ENCODE data around the gene PLET1. TPM values are rescaled to one million over a fixed set of nuclear protein-coding genes. Genes with fewer than 3 reads are reported as not detected.

PLET1 gene
- total and polyA plus RNA-seq, 2 of the 8 experiments (the other 6 are each of a cell fraction or from before 2014, with no cell fraction given): not detected

GRCh38 chr11:112238041-112238440, 22.6 kb downstream of the PLET1 start:
- Histone ChIP-seq H4K20me1 (replicated peaks in 1 of 2; ENCODE audit: control insufficient read depth in 1 of 2, insufficient read depth in 2 of 2, low read length in 2 of 2) (no peaks in the 10 kb centered on the region), H3K27ac (ENCODE audit: low read depth, low read length) (no peak overlapping the region), H3K23ac (ENCODE audit: insufficient read length) (no peak overlapping the region), H4K8ac (ENCODE audit: extremely low read depth, insufficient read depth, low read length) (no peak overlapping the region), H3K4ac (replicated peaks; ENCODE audit: insufficient read length, low read depth, low read length) (no peak overlapping the region), H2BK120ac (replicated peaks; ENCODE audit: low read depth, low read length) (no peak overlapping the region), H2AK5ac (ENCODE audit: low read depth, low read length) (no peak overlapping the region), H3K27me3 (replicated peaks in 1 of 4; ENCODE audit: control insufficient read depth in 3 of 4, extremely low read depth in 1 of 4, insufficient read depth in 3 of 4, low read length in 3 of 4) (no peaks in the 10 kb centered on the region), H3K9ac (replicated peaks in 1 of 4; ENCODE audit: extremely low read depth in 1 of 4, low read depth in 3 of 4, low read length in 3 of 4) (no peak overlapping the region), H3K79me1 (ENCODE audit: low read depth, low read length) (no peaks in the 10 kb centered on the region), H3K4me2 (ENCODE audit: insufficient read depth in 1 of 2, low read depth in 2 of 2, low read length in 2 of 2) (no peak overlapping the region), H2AFZ (ENCODE audit: low read length) (no peak overlapping the region), H2BK12ac (ENCODE audit: low read depth, low read length) (no peak overlapping the region), H2BK15ac (ENCODE audit: low read length) (no peak overlapping the region), H3K9me3 (ENCODE audit: insufficient read depth in 2 of 2, low read depth in 1 of 2, low read length in 1 of 2) (no peaks in the 10 kb centered on the region), H4K91ac (replicated peaks; ENCODE audit: insufficient read length, low read length) (no peak overlapping the region), H3K23me2 (ENCODE audit: low read depth, low read length) (no peaks in the 10 kb centered on the region), H4K5ac (ENCODE audit: insufficient read length, low read depth, low read length) (no peak overlapping the region), H3K14ac (ENCODE audit: insufficient read length) (no peak overlapping the region), H2BK20ac (ENCODE audit: low read length) (no peak overlapping the region), H3K4me1 (replicated peaks in 1 of 4; ENCODE audit: control insufficient read depth in 3 of 4, insufficient read depth in 4 of 4, low read length in 3 of 4) (no peaks in the 10 kb centered on the region), H3K79me2 (ENCODE audit: control insufficient read depth in 1 of 2, insufficient read depth in 2 of 2, low read length in 2 of 2) (no peaks in the 10 kb centered on the region), H3K56ac (replicated peaks; ENCODE audit: insufficient read length, low read depth, low read length) (no peak overlapping the region), H3K36me3 (ENCODE audit: control insufficient read depth in 2 of 4, insufficient read depth in 4 of 4, low read length in 3 of 4) (peaks cover 2 to 30% (median 16%) of the 10 kb centered on the region in 4 experiments; a peak in 7 of 8 replicates), H3K18ac (ENCODE audit: extremely low read depth, low read length) (no peak overlapping the region), H3K4me3 (ENCODE audit: extremely low read depth in 1 of 4, insufficient read depth in 2 of 4, low read depth in 3 of 4, low read length in 4 of 4) (no peak overlapping the region), H2BK5ac (ENCODE audit: low read depth, low read length) (no peak overlapping the region)
- FAIRE-seq (no peak), DNase-seq (ENCODE audit: low read depth in 1 of 2, low spot score in 2 of 2) (no peak)
- 91% methylated on average over 3 of the region's 3 CpGs; no CpG with 5 or more reads in 1 of the 2 experiments for WGBS, 2 experiments (ENCODE audit: extremely low coverage in 1 of 2, insufficient coverage in 1 of 2, insufficient read length in 1 of 2, insufficient replicate concordance in 2 of 2, low coverage in 1 of 2, low lambda C conversion rate in 2 of 2, missing lambda C conversion rate in 1 of 2)
- ChIA-PET POLR2A (ENCODE audit: partially characterized antibody) (interaction anchor here (1.3 kb wide), 1 partner anchor 118 kb away, joined by 3 read pairs; no protein-coding TSS in a partner anchor), CTCF (ENCODE audit: partially characterized antibody) (no interaction called here)
- TF ChIP-seq USF2 (IDR thresholded peaks at IDR 0.05; ENCODE audit: low read length) (no peak), SAP30 (IDR thresholded peaks at IDR 0.05; ENCODE audit: insufficient read depth, insufficient replicate concordance, low read length) (no peak), PHF8 (conservative IDR thresholded peaks at IDR 0.05; ENCODE audit: low read depth, low read length) (no peak), TCF12 (IDR thresholded peaks at IDR 0.05; ENCODE audit: low read depth, low read length) (no peak), YY1 (IDR thresholded peaks at IDR 0.05; ENCODE audit: low read depth, low read length) (no peak)
